AG09309 (cell line): ENCODE measurements around the gene KRTAP21-1.

Experiments
- DNase-seq: peaks from one replicate; pipeline ENCODE4 v3.0.0-alpha.2; 2010; ENCODE audit warnings: low read depth
- H3K4me3 ChIP-seq: 2 replicates; pipeline ENCODE4 v1.5.1; 2011; ENCODE audit warnings: mild to moderate bottlenecking, low read depth, low read length, moderate library complexity; ENCODE audit not compliant: control insufficient read depth
- CTCF ChIP-seq: IDR thresholded peaks from 2 replicates; pipeline ENCODE4 v1.5.1; 2011; ENCODE audit warnings: mild to moderate bottlenecking, low read depth, low read length, inconsistent platforms; ENCODE audit not compliant: insufficient read depth, control insufficient read depth; ENCODE audit errors: missing control alignments

Gene KRTAP21-1

DNA sequence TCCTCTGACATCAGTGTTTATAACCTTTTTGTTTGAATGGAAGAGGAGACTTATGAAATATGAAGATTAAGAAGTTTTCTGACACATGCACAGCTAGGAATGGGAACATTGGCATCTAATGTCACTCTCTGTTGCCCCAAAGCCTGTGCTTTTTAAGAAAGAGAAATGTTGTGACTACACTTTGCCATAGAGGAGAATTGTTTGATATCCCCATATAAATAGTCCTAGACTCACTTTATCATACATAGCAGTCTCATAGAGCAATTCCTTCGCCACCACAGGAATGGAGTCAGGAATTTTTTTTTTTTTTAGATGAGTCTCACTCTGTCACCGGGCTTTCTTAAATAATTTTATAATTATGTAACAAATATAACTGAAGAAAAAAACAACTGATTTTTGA lies 38.1 kb downstream of the KRTAP21-1 start:
- H3K4me3 ChIP-seq: no peak overlapping the region
- no peak for DNase-seq
- no peak for TF ChIP-seq CTCF

GRCh38 chr21:30714946-30715345 lies 40.3 kb downstream of the KRTAP21-1 start:
- H3K4me3 ChIP-seq: no peak overlapping the region
- no peak for TF ChIP-seq CTCF
- DNase-seq: no peak

- no peak for TF ChIP-seq CTCF
- DNase-seq: no peak
- H3K4me3 ChIP-seq: no peak overlapping the region
Measured at GRCh38 chr21:30714456-30714855, 40.8 kb downstream of the KRTAP21-1 start.

DNA sequence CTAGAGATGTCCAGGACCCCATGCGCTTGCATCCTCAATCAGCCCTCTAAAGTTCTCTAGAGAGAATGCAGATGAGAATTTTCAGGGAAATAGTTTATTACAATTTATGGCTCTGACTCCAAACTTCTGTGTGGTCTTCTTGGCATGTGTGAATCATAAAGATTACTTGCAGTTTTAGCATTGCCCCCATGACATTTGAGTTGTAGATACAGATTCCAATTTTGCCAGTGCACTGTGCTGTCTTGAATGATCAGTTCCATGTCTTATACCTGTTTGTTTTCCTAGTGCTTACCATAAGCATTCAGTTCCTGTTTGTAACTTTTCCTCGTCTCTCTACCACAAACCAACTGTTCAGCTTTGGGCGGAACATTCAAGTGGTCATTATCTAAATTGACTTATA lies 41.5 kb downstream of the KRTAP21-1 start:
- DNase-seq: no peak
- TF ChIP-seq CTCF: no peak
- H3K4me3 ChIP-seq: no peak overlapping the region

- no peak for TF ChIP-seq CTCF
- no peak overlapping the region for H3K4me3 ChIP-seq
- DNase-seq: no peak
Measured at GRCh38 chr21:30710499-30710898, 44.7 kb downstream of the KRTAP21-1 start.

- no peak for DNase-seq
- no peak for TF ChIP-seq CTCF
Measured at GRCh38 chr21:30707409-30707808, 47.8 kb downstream of the KRTAP21-1 start.

More at GRCh38 chr21:30707409-30707808, 47.8 kb downstream of the KRTAP21-1 start:
- H3K4me3 ChIP-seq: no peak overlapping the region
